ENCODE results near the gene DGKH. TPM values are rescaled to one million over a fixed set of nuclear protein-coding genes. Genes with fewer than 3 reads are reported as not detected.
A peak's percentile ranks its signal among the peaks of the same experiment; 100 is the strongest.

DGKH gene
- total and polyA plus RNA-seq, 2 donors, result 3.4 to 36.4 TPM

- WGBS, result under 1% methylated on average over 59 of the region's 59 CpGs
- no peak for DNase-seq (ENCODE audit: extremely low spot score)
- H3K27ac ChIP-seq (ENCODE audit: low read depth), result peak within 1 kb of the TSS; percentile 83
Measured at GRCh38 chr13:42272115-42272803, 223.8 kb downstream of the DGKH start, which contains the start of gene AKAP11. Gene AKAP11, plus strand, starts transcription at chr13:42272152. Its CDS starts 14,197 bp downstream, at chr13:42286349.

GRCh38 chr13:42272804-42273175 is 224.3 kb downstream of the DGKH start:
- H3K27ac ChIP-seq (ENCODE audit: low read depth), result peak overlapping the region; percentile 83
- no peaks in the 10 kb centered on the region for H3K36me3 ChIP-seq (ENCODE audit: insufficient read depth)
- WGBS, result 3% methylated on average over 4 of the region's 4 CpGs
- no peak for DNase-seq (ENCODE audit: extremely low spot score)
- peaks cover 2% of the 10 kb centered on the region for H3K4me1 ChIP-seq (ENCODE audit: insufficient read depth)
- H3K4me3 ChIP-seq (ENCODE audit: low read depth, low read length), result peak overlapping the region; percentile 86

More at GRCh38 chr13:42272115-42272803, 223.8 kb downstream of the DGKH start, which contains the start of gene AKAP11:
- no peaks in the 10 kb centered on the region for H3K4me1 ChIP-seq (ENCODE audit: insufficient read depth)
- H3K36me3 ChIP-seq (ENCODE audit: insufficient read depth), result no peaks in the 10 kb centered on the region
- peak within 1 kb of the TSS; percentile 86 for H3K4me3 ChIP-seq (ENCODE audit: low read depth, low read length)

GRCh38 chr13:42274386-42275097 is 226.1 kb downstream of the DGKH start:
- Histone ChIP-seq H3K27ac (ENCODE audit: low read depth) (no peak overlapping the region), H3K36me3 (ENCODE audit: insufficient read depth) (no peaks in the 10 kb centered on the region), H3K4me3 (ENCODE audit: low read depth, low read length) (no peak overlapping the region), H3K4me1 (ENCODE audit: insufficient read depth) (peaks cover 2% of the 10 kb centered on the region)
- WGBS, result 91% methylated on average over 10 of the region's 10 CpGs
- DNase-seq (ENCODE audit: extremely low spot score), result no peak

GRCh38 chr13:42275098-42275471 is 226.6 kb downstream of the DGKH start:
- H3K4me1 ChIP-seq (ENCODE audit: insufficient read depth), result peaks cover 2% of the 10 kb centered on the region

GRCh38 chr13:42275506-42275905 is 227.1 kb downstream of the DGKH start:
- 95% methylated on average over 4 of the region's 4 CpGs for WGBS
- Histone ChIP-seq H3K36me3 (ENCODE audit: insufficient read depth) (no peaks in the 10 kb centered on the region), H3K27ac (ENCODE audit: low read depth) (no peak overlapping the region), H3K4me1 (ENCODE audit: insufficient read depth) (peaks cover 2% of the 10 kb centered on the region), H3K4me3 (ENCODE audit: low read depth, low read length) (no peak overlapping the region)
- DNase-seq (ENCODE audit: extremely low spot score), result no peak

More at GRCh38 chr13:42275098-42275471, 226.6 kb downstream of the DGKH start:
- H3K4me3 ChIP-seq (ENCODE audit: low read depth, low read length), result no peak overlapping the region
- H3K36me3 ChIP-seq (ENCODE audit: insufficient read depth), result no peaks in the 10 kb centered on the region
- no peak overlapping the region for H3K27ac ChIP-seq (ENCODE audit: low read depth)
- no peak for DNase-seq (ENCODE audit: extremely low spot score)
- WGBS, result 82% methylated on average over 2 of the region's 2 CpGs

- peaks cover 2% of the 10 kb centered on the region for H3K4me1 ChIP-seq (ENCODE audit: insufficient read depth)
- H3K36me3 ChIP-seq (ENCODE audit: insufficient read depth), result no peaks in the 10 kb centered on the region
- WGBS, result 84% methylated on average over 3 of the region's 3 CpGs
- H3K27ac ChIP-seq (ENCODE audit: low read depth), result no peak overlapping the region
- no peak overlapping the region for H3K4me3 ChIP-seq (ENCODE audit: low read depth, low read length)
- no peak for DNase-seq (ENCODE audit: extremely low spot score)
Measured at GRCh38 chr13:42276683-42277082, 228.2 kb downstream of the DGKH start.

GRCh38 chr13:42277618-42278276 is 229.3 kb downstream of the DGKH start:
- Histone ChIP-seq H3K36me3 (ENCODE audit: insufficient read depth) (no peaks in the 10 kb centered on the region), H3K4me1 (ENCODE audit: insufficient read depth) (peaks cover 2% of the 10 kb centered on the region), H3K27ac (ENCODE audit: low read depth) (no peak overlapping the region), H3K4me3 (ENCODE audit: low read depth, low read length) (no peak overlapping the region)
- WGBS, result 93% methylated on average over 7 of the region's 7 CpGs
- no peak for DNase-seq (ENCODE audit: extremely low spot score)

GRCh38 chr13:42279080-42279479 is 230.6 kb downstream of the DGKH start:
- no peak for DNase-seq (ENCODE audit: extremely low spot score)
- Histone ChIP-seq H3K4me1 (ENCODE audit: insufficient read depth) (peaks cover 2% of the 10 kb centered on the region), H3K36me3 (ENCODE audit: insufficient read depth) (no peaks in the 10 kb centered on the region), H3K4me3 (ENCODE audit: low read depth, low read length) (no peak overlapping the region), H3K27ac (ENCODE audit: low read depth) (no peak overlapping the region)
- WGBS, result 84% methylated on average over 6 of the region's 6 CpGs

- H3K27ac ChIP-seq (ENCODE audit: low read depth), result no peak overlapping the region
- no peak for DNase-seq (ENCODE audit: extremely low spot score)
- 41% methylated on average over 1 of the region's 1 CpG for WGBS
- H3K4me3 ChIP-seq (ENCODE audit: low read depth, low read length), result no peak overlapping the region
- H3K36me3 ChIP-seq (ENCODE audit: insufficient read depth), result no peaks in the 10 kb centered on the region
- peaks cover 2% of the 10 kb centered on the region for H3K4me1 ChIP-seq (ENCODE audit: insufficient read depth)
Measured at GRCh38 chr13:42279986-42280385, 231.5 kb downstream of the DGKH start.

GRCh38 chr13:42280537-42280936 is 232.1 kb downstream of the DGKH start:
- H3K36me3 ChIP-seq (ENCODE audit: insufficient read depth), result no peaks in the 10 kb centered on the region
- DNase-seq (ENCODE audit: extremely low spot score), result no peak
- WGBS, result 85% methylated on average over 2 of the region's 2 CpGs
- peaks cover 2% of the 10 kb centered on the region for H3K4me1 ChIP-seq (ENCODE audit: insufficient read depth)
- no peak overlapping the region for H3K27ac ChIP-seq (ENCODE audit: low read depth)
- no peak overlapping the region for H3K4me3 ChIP-seq (ENCODE audit: low read depth, low read length)

- Histone ChIP-seq H3K4me1 (ENCODE audit: insufficient read depth) (no peaks in the 10 kb centered on the region), H3K4me3 (ENCODE audit: low read depth, low read length) (no peak overlapping the region), H3K27ac (ENCODE audit: low read depth) (no peak overlapping the region), H3K36me3 (ENCODE audit: insufficient read depth) (no peaks in the 10 kb centered on the region)
- DNase-seq (ENCODE audit: extremely low spot score), result no peak
- 91% methylated on average over 3 of the region's 3 CpGs for WGBS
Measured at GRCh38 chr13:42283574-42283973, 235.1 kb downstream of the DGKH start.

- 84% methylated on average over 3 of the region's 3 CpGs for WGBS
- no peaks in the 10 kb centered on the region for H3K4me1 ChIP-seq (ENCODE audit: insufficient read depth)
- no peak overlapping the region for H3K4me3 ChIP-seq (ENCODE audit: low read depth, low read length)
- DNase-seq (ENCODE audit: extremely low spot score), result no peak
- no peak overlapping the region for H3K27ac ChIP-seq (ENCODE audit: low read depth)
- H3K36me3 ChIP-seq (ENCODE audit: insufficient read depth), result no peaks in the 10 kb centered on the region
Measured at GRCh38 chr13:42284068-42284467, 235.6 kb downstream of the DGKH start.
